Measurements from ENCODE around the gene BHLHE41.

Gene BHLHE41

GRCh38 chr12:26113853-26114719, 10.8 kb downstream of the BHLHE41 start:
- peak; percentile 88 for DNase-seq

- DNase-seq = no peak
These were observed 11.6 kb downstream of the BHLHE41 start for GRCh38 chr12:26113181-26113654.

DNA sequence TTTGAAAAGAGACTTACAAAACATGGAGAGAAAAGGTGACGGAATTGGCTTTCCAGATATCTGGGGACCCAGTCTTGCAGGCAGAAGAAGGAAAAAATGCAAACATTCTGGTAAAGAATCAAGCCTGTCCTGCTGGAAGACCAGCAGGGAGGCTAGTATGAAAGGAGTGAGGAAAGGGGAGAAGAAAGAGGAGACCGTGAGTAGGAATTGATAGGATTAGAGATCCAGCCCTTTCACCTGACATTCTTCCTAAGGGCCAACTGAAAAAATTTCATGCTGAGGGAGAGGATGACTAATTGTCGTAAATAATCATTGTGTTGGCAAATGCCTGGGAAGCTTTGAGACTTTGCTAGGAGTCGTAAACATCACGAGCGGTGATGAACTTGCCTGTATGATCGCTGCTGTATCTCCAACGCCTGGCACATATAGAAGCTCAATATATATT, 12.1 kb downstream of the BHLHE41 start:
- DNase-seq = no peak

- no peak for DNase-seq
These were observed 12.6 kb downstream of the BHLHE41 start for GRCh38 chr12:26112232-26112631.

DNA sequence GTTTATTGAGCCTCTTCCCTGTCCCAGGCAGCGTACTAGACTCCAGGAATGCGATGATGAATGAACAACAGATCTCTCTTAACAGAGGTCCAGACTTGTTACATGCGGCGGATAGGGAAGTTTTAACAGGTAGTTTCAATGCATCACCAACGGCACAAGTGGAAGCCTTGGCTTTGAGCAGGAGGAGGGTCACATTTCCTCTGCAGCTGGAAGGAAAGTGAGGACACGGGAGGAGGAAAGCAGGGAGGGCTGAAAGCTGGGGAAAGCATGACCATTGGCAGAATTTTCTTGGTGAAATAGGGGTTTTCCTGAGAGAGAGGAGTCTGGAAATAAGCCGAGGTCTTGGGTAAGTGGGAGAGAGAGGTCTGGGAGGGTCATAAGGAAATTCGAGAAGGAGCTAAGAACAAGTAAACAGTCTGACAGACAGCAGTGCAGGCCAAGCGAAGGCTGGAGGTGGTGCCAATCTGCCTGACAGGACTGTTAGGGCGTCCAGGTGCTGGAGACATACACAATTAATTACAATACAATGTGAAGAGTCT, 15.4 kb downstream of the BHLHE41 start:
- no peak for DNase-seq

GRCh38 chr12:26108915-26109314, 15.9 kb downstream of the BHLHE41 start:
- DNase-seq = no peak

DNA sequence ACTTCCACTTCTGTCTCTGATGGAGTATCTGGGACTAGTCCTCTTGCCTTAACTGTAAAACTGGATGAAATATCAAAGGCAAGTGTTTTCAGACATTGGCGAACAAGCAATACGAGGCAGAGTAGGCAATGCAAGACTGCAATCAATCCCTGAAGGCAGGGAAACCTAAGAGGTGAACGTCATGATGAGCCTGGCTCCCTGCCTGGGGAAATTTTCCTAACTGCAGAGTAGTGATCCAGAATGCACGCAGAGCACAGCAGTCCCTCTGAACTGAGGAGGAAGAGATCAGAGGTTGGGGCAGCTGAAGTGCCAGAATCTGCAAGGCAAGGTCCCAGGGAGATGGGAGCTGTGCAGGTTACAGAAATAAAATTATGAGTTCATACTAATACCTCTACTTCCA, 18.5 kb downstream of the BHLHE41 start:
- DNase-seq = no peak

DNA sequence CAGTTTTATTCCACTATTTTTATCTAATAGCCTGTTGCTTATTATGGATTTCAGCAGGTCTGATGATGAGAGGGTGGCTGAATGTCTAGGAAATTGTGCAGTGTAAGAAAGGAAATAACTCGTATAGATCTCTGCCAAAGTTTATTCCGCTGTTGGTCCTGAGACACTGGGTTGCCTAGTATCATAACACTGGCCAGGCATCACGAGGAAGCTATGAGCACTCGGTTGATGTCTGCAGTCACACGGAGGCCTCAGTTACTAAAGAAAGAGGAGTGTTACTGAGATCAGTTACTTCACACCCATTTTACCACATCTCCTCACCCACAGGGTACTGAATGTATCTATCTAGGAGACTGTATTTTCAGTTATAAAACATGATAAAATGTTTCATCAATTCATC, 21.9 kb downstream of the BHLHE41 start:
- DNase-seq = no peak

DNA sequence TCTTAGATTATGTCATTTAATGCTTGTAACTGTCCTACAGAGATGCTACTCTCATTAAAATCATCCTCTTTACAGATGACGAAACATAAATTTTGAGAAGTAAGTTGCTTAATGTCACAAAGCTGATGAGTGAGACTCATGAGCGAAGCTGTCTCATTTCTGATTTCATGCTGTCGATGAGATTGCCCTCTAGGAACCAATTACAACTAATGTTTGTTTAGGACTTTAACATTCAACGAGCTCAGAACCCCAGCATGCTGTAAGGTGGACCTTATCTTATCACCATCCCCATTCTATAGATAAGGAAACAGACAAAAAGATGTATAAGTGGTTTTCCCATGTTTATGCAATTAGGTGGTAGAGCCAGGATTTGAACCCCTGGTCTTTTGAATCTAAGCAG, 23.1 kb downstream of the BHLHE41 start:
- no peak for DNase-seq

DNA sequence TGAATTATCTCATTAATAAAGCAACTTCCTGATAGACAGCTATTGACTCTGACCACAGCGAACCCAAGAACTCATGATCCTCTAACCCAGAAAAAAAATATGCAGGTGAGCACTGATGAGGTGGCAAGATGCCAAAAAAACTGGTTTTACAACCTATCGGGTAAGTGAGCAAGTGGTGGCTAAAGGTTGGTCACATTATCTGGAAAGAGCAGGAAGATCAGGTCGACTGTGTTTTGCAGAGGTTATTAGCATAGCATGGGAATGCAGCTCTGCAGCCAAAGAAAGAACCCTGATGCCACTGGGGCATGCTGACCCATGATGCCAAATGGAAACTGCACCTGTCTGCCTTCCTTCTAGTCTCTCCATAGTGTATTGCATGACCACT, 23.5 kb downstream of the BHLHE41 start:
- DNase-seq = no peak

- no peak for DNase-seq
These were observed 24.0 kb downstream of the BHLHE41 start for GRCh38 chr12:26100666-26101349.

- DNase-seq = peak; percentile 72
These were observed 27.6 kb downstream of the BHLHE41 start for GRCh38 chr12:26097046-26097878.

GRCh38 chr12:26096036-26096435, 28.8 kb downstream of the BHLHE41 start:
- no peak for DNase-seq

DNA sequence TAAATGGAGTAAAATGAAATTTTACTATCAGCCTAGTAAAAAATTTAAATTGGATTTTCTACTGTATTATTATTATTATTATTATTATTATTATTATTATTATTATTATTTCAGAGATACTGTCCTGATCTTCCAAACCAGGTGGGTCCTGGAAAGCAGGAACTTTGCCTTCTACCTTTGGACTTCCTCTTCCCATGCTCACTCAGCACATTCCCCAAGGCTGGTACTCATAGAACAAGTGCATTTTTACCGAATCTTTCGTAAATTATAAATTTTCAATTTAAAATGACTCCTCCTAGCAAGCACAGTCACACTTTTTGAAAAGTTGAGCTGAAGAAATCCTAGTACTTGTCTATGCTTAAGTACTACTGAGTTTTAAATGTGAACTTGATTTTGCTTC, 29.7 kb downstream of the BHLHE41 start:
- no peak for DNase-seq

GRCh38 chr12:26092346-26093105, 32.3 kb downstream of the BHLHE41 start:
- peak; percentile 47 for DNase-seq

DNA sequence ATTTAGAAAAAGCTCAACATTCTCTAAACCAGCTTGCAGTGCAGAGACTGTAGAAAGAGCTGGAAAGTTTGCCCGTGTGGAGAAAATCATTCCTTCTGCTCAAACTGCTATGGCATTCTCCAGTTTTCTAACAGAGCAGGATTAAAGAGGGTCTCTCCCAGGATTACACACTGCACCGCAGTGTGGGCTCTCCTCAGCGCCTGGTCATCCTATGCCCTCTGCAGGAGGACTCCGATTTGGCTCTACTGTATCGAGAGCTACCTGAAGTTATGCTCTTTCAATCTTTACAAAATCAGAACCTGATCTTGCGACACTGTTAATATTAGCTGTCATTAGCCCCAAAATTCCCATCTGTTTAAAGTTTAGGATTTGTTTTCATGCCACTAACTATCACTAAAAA, 33.0 kb downstream of the BHLHE41 start:
- DNase-seq = peak; percentile 30

- DNase-seq = peak; percentile 53
These were observed 33.9 kb downstream of the BHLHE41 start for GRCh38 chr12:26090836-26091510.

DNA sequence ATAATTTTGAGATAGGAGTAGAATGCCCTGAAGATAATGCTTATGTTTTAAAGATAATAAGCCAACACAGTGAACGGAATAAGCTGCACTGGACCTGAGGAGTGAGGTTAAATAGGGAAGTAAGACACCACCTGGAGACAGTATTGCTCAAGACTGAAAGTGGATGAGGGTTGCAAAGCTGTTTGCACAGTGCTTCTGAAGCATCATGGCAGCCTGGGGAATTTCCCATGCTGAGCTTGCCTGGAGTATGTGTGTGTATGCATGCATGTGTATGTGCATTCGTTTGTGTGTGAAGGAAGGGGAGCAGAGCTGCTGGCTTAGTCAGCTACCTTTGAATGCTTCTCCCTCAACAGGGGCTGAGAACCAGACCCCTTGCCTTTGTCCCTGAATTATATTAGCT, 35.8 kb downstream of the BHLHE41 start:
- no peak for DNase-seq

GRCh38 chr12:26086936-26087335, 37.9 kb downstream of the BHLHE41 start:
- DNase-seq = no peak

DNA sequence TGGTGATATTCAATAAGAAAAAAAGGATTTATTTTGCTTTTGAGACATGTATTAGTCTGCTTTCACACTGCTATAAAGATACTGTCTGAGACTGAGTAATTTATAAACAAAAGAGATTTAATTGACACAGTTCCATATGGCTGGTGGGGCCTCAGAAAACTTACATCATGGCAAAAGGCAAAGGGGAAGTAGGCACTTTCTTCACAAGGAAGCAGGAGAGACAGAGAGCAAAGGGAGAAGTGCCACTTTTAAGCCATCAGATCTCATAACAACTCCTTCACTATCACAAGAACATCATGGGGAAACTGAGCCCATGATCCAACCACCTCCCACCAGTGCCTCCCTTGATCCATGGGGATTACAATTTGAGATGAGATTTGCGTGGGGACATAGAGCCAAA, 43.9 kb downstream of the BHLHE41 start:
- DNase-seq = no peak
